ENCODE measurements around the gene VGLL4. TPM values are rescaled to one million over a fixed set of nuclear protein-coding genes. Genes with fewer than 3 reads are reported as not detected.

VGLL4 gene
- total RNA-seq, 1 experiment from 2014 or later = 46.3 TPM

DNA sequence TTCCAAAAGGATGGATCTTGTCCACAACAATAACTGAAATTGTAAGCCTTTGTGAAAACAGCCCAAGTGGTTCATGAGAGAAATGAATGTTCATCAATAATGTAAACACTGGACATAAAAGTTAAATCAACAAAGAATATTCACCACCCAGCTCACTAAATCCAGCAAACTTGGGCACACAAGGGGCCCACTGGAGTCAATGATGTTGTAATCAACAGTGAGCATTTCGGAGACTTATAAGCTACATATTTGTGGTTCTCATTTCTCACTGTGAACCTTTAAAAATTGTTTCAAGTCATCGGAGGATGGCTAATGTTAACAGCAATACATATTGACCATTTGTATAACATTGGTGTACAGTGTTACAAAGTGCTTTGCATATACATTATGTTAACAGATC lies 63.1 kb downstream of the VGLL4 start:
- Histone ChIP-seq H2AFZ (ENCODE audit: low read length) (no peak overlapping the region), H3K36me3 (ENCODE audit: low read depth, low read length) (peaks cover 5% of the 10 kb centered on the region; the same call in 1 of the 2 replicates), H4K20me1 (ENCODE audit: low read length) (peaks cover 31% of the 10 kb centered on the region; the same call in 1 of the 2 replicates), H3K27ac (ENCODE audit: low read length) (no peak overlapping the region), H3K79me2 (ENCODE audit: low read length) (peaks cover 90% of the 10 kb centered on the region), H3K4me3 (ENCODE audit: low read length) (no peak overlapping the region), H3F3A (ENCODE audit: low read length, unreplicated experiment) (no peaks in the 10 kb centered on the region), H3K4me2 (ENCODE audit: low read length) (no peak overlapping the region), H3K9me2 (replicated peaks; ENCODE audit: low read length) (no peaks in the 10 kb centered on the region), H3K4me1 (ENCODE audit: insufficient read depth, low read length) (no peaks in the 10 kb centered on the region), H3K9ac (ENCODE audit: low read length) (no peak overlapping the region), H3K9me3 (ENCODE audit: low read length) (no peaks in the 10 kb centered on the region), H3K27me3 (ENCODE audit: low read length) (no peaks in the 10 kb centered on the region)
- intact Hi-C loops (cut with micrococcal nuclease) = no loop called here
- no TSS peak for BruUV-seq (replicated peaks)
- TF ChIP-seq, protein P1, sequence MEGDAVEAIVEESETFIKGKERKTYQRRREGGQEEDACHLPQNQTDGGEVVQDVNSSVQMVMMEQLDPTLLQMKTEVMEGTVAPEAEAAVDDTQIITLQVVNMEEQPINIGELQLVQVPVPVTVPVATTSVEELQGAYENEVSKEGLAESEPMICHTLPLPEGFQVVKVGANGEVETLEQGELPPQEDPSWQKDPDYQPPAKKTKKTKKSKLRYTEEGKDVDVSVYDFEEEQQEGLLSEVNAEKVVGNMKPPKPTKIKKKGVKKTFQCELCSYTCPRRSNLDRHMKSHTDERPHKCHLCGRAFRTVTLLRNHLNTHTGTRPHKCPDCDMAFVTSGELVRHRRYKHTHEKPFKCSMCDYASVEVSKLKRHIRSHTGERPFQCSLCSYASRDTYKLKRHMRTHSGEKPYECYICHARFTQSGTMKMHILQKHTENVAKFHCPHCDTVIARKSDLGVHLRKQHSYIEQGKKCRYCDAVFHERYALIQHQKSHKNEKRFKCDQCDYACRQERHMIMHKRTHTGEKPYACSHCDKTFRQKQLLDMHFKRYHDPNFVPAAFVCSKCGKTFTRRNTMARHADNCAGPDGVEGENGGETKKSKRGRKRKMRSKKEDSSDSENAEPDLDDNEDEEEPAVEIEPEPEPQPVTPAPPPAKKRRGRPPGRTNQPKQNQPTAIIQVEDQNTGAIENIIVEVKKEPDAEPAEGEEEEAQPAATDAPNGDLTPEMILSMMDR (conservative IDR thresholded peaks at IDR 0.05; ENCODE audit: low read depth, low read length) = no peak
- TF ChIP-seq EZH2phosphoT487 (IDR thresholded peaks at IDR 0.05; ENCODE audit: borderline replicate concordance, low read length) (no peak), EZH2 (IDR thresholded peaks at IDR 0.05; ENCODE audit: low read length, unreplicated experiment) (no peak)
- POLR2A ChIA-PET (ENCODE audit: unreplicated experiment) = no interaction called here
- DNase-seq (no peak), ATAC-seq (no peak)
- CTCF ChIA-PET = no interaction called here

DNA sequence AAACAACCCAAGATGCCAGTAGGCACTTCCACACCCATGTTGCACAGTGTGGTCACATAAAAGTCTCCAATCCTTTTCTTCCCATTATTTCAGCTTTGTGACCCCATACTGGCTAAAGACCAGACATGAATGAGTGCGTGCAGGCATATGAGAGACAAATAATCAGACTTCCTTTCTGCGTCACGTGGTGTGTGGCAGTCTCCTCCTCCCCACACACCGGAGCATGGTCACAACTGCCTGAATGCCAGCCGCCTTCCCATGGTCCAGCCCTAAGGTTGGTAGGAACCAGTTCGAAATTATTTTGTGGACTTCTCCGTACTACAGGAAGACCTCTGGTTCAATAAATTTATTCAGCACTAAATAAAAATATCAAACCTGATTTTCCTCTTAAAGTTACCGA lies 65.5 kb downstream of the VGLL4 start:
- ChIA-PET CTCF (no interaction called here), POLR2A (ENCODE audit: unreplicated experiment) (no interaction called here)
- Histone ChIP-seq H3K36me3 (ENCODE audit: low read depth, low read length) (peaks cover 5% of the 10 kb centered on the region; the same call in 1 of the 2 replicates), H4K20me1 (ENCODE audit: low read length) (peaks cover 23% of the 10 kb centered on the region; the same call in 1 of the 2 replicates), H3K27me3 (ENCODE audit: low read length) (no peaks in the 10 kb centered on the region), H3K79me2 (ENCODE audit: low read length) (peaks cover 70% of the 10 kb centered on the region), H3K4me1 (ENCODE audit: insufficient read depth, low read length) (no peaks in the 10 kb centered on the region), H3K4me2 (ENCODE audit: low read length) (no peak overlapping the region), H3K9ac (ENCODE audit: low read length) (no peak overlapping the region), H3K9me3 (ENCODE audit: low read length) (no peaks in the 10 kb centered on the region), H3K4me3 (ENCODE audit: low read length) (no peak overlapping the region), H3K27ac (ENCODE audit: low read length) (no peak overlapping the region), H3K9me2 (replicated peaks; ENCODE audit: low read length) (no peaks in the 10 kb centered on the region), H3F3A (ENCODE audit: low read length, unreplicated experiment) (no peaks in the 10 kb centered on the region), H2AFZ (ENCODE audit: low read length) (no peak overlapping the region)
- BruUV-seq (replicated peaks) = no TSS peak
- TF ChIP-seq EZH2phosphoT487 (IDR thresholded peaks at IDR 0.05; ENCODE audit: borderline replicate concordance, low read length) (no peak), EZH2 (IDR thresholded peaks at IDR 0.05; ENCODE audit: low read length, unreplicated experiment) (no peak)
- TF ChIP-seq, protein P1 (conservative IDR thresholded peaks at IDR 0.05; ENCODE audit: low read depth, low read length) = no peak
- intact Hi-C loops (cut with micrococcal nuclease) = no loop called here
- ATAC-seq (no peak), DNase-seq (no peak)

DNA sequence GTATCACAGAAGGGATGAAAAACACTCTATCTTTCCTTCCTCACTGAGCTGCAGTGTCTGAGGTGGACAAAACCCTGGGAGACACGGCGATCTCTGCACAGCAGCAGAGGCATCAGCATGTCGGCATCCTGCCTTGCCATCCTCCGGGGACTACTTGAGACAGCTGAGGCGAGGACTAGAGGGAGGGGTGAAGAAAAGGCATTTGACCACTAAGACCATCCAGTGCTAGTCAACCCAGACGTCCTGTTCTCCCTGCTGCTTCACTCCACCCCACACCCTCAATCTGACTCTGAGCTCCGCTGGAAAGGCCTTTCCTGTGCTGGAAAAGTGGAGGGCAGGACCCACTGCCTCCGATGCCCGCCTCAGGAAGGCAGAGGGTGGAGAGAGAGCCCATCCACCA lies 67.3 kb downstream of the VGLL4 start:
- no TSS peak for BruUV-seq (replicated peaks)
- Histone ChIP-seq H3K9me3 (ENCODE audit: low read length) (no peaks in the 10 kb centered on the region), H3K4me3 (ENCODE audit: low read length) (no peak overlapping the region), H3F3A (ENCODE audit: low read length, unreplicated experiment) (no peaks in the 10 kb centered on the region), H3K36me3 (ENCODE audit: low read depth, low read length) (peaks cover 5% of the 10 kb centered on the region; the same call in 1 of the 2 replicates), H3K27ac (ENCODE audit: low read length) (no peak overlapping the region), H3K4me1 (ENCODE audit: insufficient read depth, low read length) (peaks cover 2% of the 10 kb centered on the region), H3K9ac (ENCODE audit: low read length) (no peak overlapping the region), H3K9me2 (replicated peaks; ENCODE audit: low read length) (no peaks in the 10 kb centered on the region), H3K4me2 (ENCODE audit: low read length) (no peak overlapping the region), H3K27me3 (ENCODE audit: low read length) (no peaks in the 10 kb centered on the region), H2AFZ (ENCODE audit: low read length) (no peak overlapping the region), H3K79me2 (ENCODE audit: low read length) (peaks cover 66% of the 10 kb centered on the region), H4K20me1 (ENCODE audit: low read length) (peaks cover 12% of the 10 kb centered on the region; the same call in 1 of the 2 replicates)
- CTCF ChIA-PET = no interaction called here
- ATAC-seq (no peak), DNase-seq (no peak)
- POLR2A ChIA-PET (ENCODE audit: unreplicated experiment) = no interaction called here
- intact Hi-C loops (cut with micrococcal nuclease) = no loop called here
- TF ChIP-seq EZH2 (IDR thresholded peaks at IDR 0.05; ENCODE audit: low read length, unreplicated experiment) (no peak), EZH2phosphoT487 (IDR thresholded peaks at IDR 0.05; ENCODE audit: borderline replicate concordance, low read length) (no peak)
- TF ChIP-seq, protein P1 (conservative IDR thresholded peaks at IDR 0.05; ENCODE audit: low read depth, low read length) = no peak

Measured in PC-3 (cell line).